ENCODE data around the gene ZNF350. TPM values are rescaled to one million over a fixed set of nuclear protein-coding genes. Genes with fewer than 3 reads are reported as not detected.
"Not testable (repeated sequence)": the region's sequence is repeated elsewhere in the genome, so short reads cannot be mapped to it uniquely, and the experiment has no call there.

ZNF350 gene
- total RNA-seq, 2 donors from 2014 or later, result 31.3 to 34.6 TPM

- H3K4me3 ChIP-seq, result no peak overlapping the region
- DNase-seq (ENCODE audit: low spot score), result no peak
- no peak overlapping the region for H3K27ac ChIP-seq
- TF ChIP-seq CTCF (IDR thresholded peaks at IDR 0.05) (no peak), POLR2AphosphoS5 (IDR thresholded peaks at IDR 0.05) (no peak), POLR2A (IDR thresholded peaks at IDR 0.05) (no peak)
- no peaks in the 10 kb centered on the region for H3K27me3 ChIP-seq (replicated peaks; ENCODE audit: insufficient read depth)
- 94% methylated on average over 1 of the region's 1 CpG for WGBS
- intact Hi-C loops (cut with DNase I), result no loop called here
- H3K4me1 ChIP-seq (replicated peaks), result no peaks in the 10 kb centered on the region
- no peaks in the 10 kb centered on the region for H3K9me3 ChIP-seq
- peaks cover 32 to 68% of the 10 kb centered on the region in 2 donors for H3K36me3 ChIP-seq
These were observed 15.9 kb downstream of the ZNF350 start for GRCh38 chr19:51970718-51971117.

GRCh38 chr19:51965583-51965982 is 21.1 kb downstream of the ZNF350 start:
- TF ChIP-seq POLR2AphosphoS5 (IDR thresholded peaks at IDR 0.05) (no peak), POLR2A (IDR thresholded peaks at IDR 0.05) (no peak), CTCF (IDR thresholded peaks at IDR 0.05) (no peak)
- Histone ChIP-seq H3K27me3 (replicated peaks; ENCODE audit: insufficient read depth) (no peaks in the 10 kb centered on the region), H3K4me1 (replicated peaks) (peaks cover 11% of the 10 kb centered on the region), H3K36me3 (peaks cover 37 to 45% of the 10 kb centered on the region in 2 donors), H3K4me3 (no peak overlapping the region), H3K9me3 (no peaks in the 10 kb centered on the region), H3K27ac (no peak overlapping the region)
- intact Hi-C loops (cut with DNase I), result no loop called here
- no peak for DNase-seq (ENCODE audit: low spot score)
- WGBS, result 97% methylated on average over 5 of the region's 5 CpGs

DNA sequence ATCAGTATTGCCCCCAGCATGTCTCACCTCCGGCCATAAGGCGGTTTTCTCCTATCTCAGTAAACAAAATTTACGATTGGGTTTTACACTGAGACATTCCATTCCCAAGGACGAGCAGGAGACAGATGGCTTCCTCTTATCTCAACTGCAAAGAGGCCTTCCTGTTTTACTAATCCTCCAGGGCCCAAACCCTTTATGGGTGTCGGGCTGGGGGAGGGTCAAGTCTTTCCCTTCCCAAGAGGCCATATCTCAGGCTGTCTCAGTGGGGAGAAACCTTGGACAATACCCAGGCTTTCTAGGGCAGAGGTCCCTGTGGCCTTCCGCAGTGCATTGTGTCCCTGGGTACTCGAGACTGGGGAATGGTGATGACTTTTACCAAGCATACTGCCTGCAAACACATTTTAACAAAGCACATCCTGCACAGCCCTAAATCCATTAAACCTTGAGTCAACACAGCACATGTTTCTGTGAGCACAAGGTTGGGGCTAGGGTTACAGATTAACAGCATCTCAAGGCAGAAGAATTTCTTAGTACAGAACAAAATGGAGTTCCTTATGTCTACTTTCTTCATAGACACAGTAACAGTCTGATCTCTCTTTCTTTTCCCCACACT is 25.9 kb downstream of the ZNF350 start:
- peak; percentile 49 for TF ChIP-seq POLR2AphosphoS5 (IDR thresholded peaks at IDR 0.05)
- Histone ChIP-seq H3K36me3 (peaks cover 8 to 12% of the 10 kb centered on the region in 2 donors), H3K4me1 (replicated peaks) (peaks cover 18% of the 10 kb centered on the region), H3K27ac (peak overlapping the region; percentile 46 to 88)
- 14% methylated on average over 7 of the region's 7 CpGs for WGBS
- H3K9me3 ChIP-seq; H3K27me3 ChIP-seq (replicated peaks; ENCODE audit: insufficient read depth); H3K4me3 ChIP-seq; intact Hi-C loops (cut with DNase I): not testable (repeated sequence)
- peak; percentile 68 for DNase-seq (ENCODE audit: low spot score)

DNA sequence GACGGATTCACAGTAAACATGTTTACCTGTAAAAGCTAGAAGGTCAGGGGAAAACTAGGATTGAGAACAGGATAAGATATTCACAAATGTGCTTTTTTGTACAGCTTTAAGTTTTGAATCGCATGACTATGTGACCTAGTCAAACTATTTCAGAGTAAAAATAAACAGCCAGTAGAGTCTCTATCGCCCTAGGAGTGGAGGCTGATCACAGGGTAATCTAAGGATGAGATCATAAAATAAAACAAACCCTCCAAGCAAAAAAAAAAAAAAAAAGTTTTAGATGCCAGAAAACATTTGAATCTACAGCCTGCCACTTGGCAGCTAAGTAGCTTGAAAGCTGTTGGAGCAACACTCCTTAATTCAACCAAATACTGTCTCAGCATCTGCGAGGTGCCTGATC is 26.8 kb downstream of the ZNF350 start:
- H3K36me3 ChIP-seq, result peaks cover 0 to 2% of the 10 kb centered on the region in 2 donors
- no peak overlapping the region for H3K4me3 ChIP-seq
- WGBS, result 36% methylated on average over 4 of the region's 4 CpGs
- peaks cover 18% of the 10 kb centered on the region for H3K4me1 ChIP-seq (replicated peaks)
- H3K27ac ChIP-seq, result peak overlapping the region; percentile 46 to 88
- H3K9me3 ChIP-seq, result no peaks in the 10 kb centered on the region
- intact Hi-C loops (cut with DNase I), result no loop called here
- TF ChIP-seq POLR2AphosphoS5 (IDR thresholded peaks at IDR 0.05) (peak; percentile 14), POLR2A (IDR thresholded peaks at IDR 0.05) (no peak)
- H3K27me3 ChIP-seq (replicated peaks; ENCODE audit: insufficient read depth), result no peaks in the 10 kb centered on the region
- peak; percentile 17 for DNase-seq (ENCODE audit: low spot score)

GRCh38 chr19:51957846-51958245 is 28.8 kb downstream of the ZNF350 start:
- H3K9me3 ChIP-seq; H3K4me3 ChIP-seq; intact Hi-C loops (cut with DNase I); H3K36me3 ChIP-seq; H3K27me3 ChIP-seq (replicated peaks; ENCODE audit: insufficient read depth): not testable (repeated sequence)
- TF ChIP-seq POLR2AphosphoS5 (IDR thresholded peaks at IDR 0.05), result peak; percentile 40
- H3K27ac ChIP-seq, result peak overlapping the region; percentile 46 to 88
- peaks cover 18% of the 10 kb centered on the region for H3K4me1 ChIP-seq (replicated peaks)
- DNase-seq (ENCODE audit: low spot score), result peak; percentile 18
- 33% methylated on average over 4 of the region's 4 CpGs for WGBS

DNA sequence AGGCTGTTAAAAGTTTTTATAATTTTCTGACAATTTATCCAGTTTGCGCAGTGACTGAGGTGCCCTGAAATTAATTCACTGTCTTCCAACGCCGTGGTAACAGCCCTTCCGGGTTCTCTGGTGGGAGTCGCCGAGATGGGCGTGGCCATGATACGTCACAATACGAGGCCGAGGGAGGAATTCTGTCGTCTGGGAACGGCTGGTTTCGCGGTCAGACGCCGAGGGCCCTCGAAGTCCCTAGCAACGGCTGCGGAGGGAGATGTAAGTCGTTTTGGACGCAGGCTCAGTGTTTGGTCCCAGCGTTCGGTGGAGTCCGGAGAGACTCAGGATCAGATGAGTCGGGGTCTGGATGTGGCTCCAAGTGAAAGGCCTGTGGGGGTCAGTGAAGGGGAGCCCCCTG is 37.7 kb downstream of the ZNF350 start:
- H3K27ac ChIP-seq, result peak overlapping the region in 1 of 2 donors; percentile 56
- peaks cover 4 to 11% of the 10 kb centered on the region in 2 donors for H3K36me3 ChIP-seq
- WGBS, result 22% methylated on average over 25 of the region's 25 CpGs
- intact Hi-C loops (cut with DNase I), result no loop called here
- peak overlapping the region in 1 of 2 donors; percentile 20 for H3K4me3 ChIP-seq
- H3K27me3 ChIP-seq (replicated peaks; ENCODE audit: insufficient read depth), result no peaks in the 10 kb centered on the region
- no peak for DNase-seq (ENCODE audit: low spot score)
- H3K4me1 ChIP-seq (replicated peaks), result no peaks in the 10 kb centered on the region
- H3K9me3 ChIP-seq, result peaks cover 6% of the 10 kb centered on the region
- TF ChIP-seq POLR2AphosphoS5 (IDR thresholded peaks at IDR 0.05) (no peak), POLR2A (IDR thresholded peaks at IDR 0.05) (no peak), CTCF (IDR thresholded peaks at IDR 0.05) (no peak)
